ENCODE measurements around the gene INPP5A. TPM values are rescaled to one million over a fixed set of nuclear protein-coding genes. Genes with fewer than 3 reads are reported as not detected.
A peak's percentile ranks its signal among the peaks of the same experiment; 100 is the strongest.

The INPP5A gene
- total and polyA plus RNA-seq, 10 of the 15 experiments (the other 5 are each of a cell fraction or from before 2014, with no cell fraction given), result 0.52 to 15.0 (median 6.3) TPM

- TF ChIP-seq SUZ12 (IDR thresholded peaks at IDR 0.05; ENCODE audit: unreplicated experiment) (no peak), HCFC1 (IDR thresholded peaks at IDR 0.05; ENCODE audit: low read length) (no peak), POU2F2 (IDR thresholded peaks at IDR 0.05; ENCODE audit: borderline replicate concordance, low read depth, low read length) (peak; percentile 54; the same call in 1 of the 3 replicates), PAX5 (IDR thresholded peaks at IDR 0.05; ENCODE audit: borderline replicate concordance, low read depth, low read length) (peak; percentile 85), BCL11A (IDR thresholded peaks at IDR 0.05; ENCODE audit: low read depth, low read length) (peak; percentile 91), RELB (IDR thresholded peaks at IDR 0.05; ENCODE audit: low read depth) (peak; percentile 95)
Observed at GRCh38 chr10:132575320-132576201, 38.0 kb downstream of the INPP5A start (continued).

DNA sequence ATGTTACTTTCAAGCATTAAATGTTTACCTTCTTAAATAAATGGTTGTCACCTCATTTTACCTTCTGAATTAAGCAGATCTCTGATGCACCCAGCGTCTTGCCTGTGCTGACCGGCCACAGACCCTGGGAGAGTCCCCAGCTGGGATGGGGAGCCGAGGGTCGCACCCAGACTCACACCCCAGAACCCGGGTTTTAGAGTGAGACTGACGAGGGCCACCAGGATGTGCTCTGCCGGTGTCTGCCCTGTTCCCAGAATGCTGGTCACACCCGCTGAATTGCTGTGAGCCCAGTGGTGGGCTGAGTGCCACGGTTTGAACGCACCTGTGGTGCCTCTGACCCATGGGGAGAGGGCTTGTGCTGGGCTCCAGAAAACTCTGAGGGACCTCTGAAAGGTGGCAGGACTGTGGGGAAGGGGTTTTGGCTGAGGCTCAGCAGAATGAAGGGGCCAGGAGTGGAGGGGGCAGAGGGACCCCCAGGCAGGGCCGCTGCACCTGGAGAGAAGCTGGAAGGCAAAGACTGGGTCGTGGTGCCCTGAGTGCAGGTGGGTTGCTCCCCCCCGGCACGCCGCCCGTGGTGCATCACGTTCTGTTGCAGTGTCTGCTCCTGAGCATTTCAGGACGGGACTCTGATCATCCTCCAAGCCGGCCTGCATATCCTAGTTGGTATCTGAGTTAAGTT is 39.2 kb downstream of the INPP5A start:
- in situ Hi-C loops (cut with MboI), result no loop called here
- DNase-seq (ENCODE audit: low read depth, low spot score), result no peak
- no peaks in the 10 kb centered on the region for H4K20me1 ChIP-seq (ENCODE audit: control insufficient read depth, insufficient read depth)
- H2AFZ ChIP-seq (ENCODE audit: control insufficient read depth, low read depth, low read length), result no peak overlapping the region
- H3K36me3 ChIP-seq (ENCODE audit: control insufficient read depth in 2 of 2, insufficient read depth in 2 of 2, low read length in 1 of 2), result no peaks in the 10 kb centered on the region; a peak in 1 of 4 replicates
- BruUV-seq (replicated peaks), result no TSS peak
- SMC1A ChIA-PET (ENCODE audit: uncharacterized antibody, unreplicated experiment), result interaction anchor here (1.2 to 2.9 kb wide), 4 partner anchors 11 to 117 kb away, joined by 3 to 27 read pairs (median 9); no protein-coding TSS in a partner anchor
- CTCF ChIA-PET, result interaction anchor here (1.6 to 1.9 kb wide), 2 partner anchors 17 to 118 kb away, joined by 6 to 8 read pairs; no protein-coding TSS in a partner anchor
- H3K27me3 ChIP-seq (replicated peaks in 1 of 2; ENCODE audit: control insufficient read depth in 2 of 2, insufficient read depth in 2 of 2, low read length in 1 of 2), result no peaks in the 10 kb centered on the region
- no peak for FAIRE-seq
- no peak overlapping the region for H3K27ac ChIP-seq (ENCODE audit: control insufficient read depth, insufficient read depth)
- H3K9me3 ChIP-seq (replicated peaks; ENCODE audit: control insufficient read depth, insufficient read depth, low read length), result no peaks in the 10 kb centered on the region
- peaks cover 4% of the 10 kb centered on the region for H3K79me2 ChIP-seq (ENCODE audit: control insufficient read depth, insufficient read depth, low read length)
- intact Hi-C loops (cut with micrococcal nuclease; ENCODE audit: unreplicated experiment), result loop anchor here (5.0 to 10.0 kb wide), 2 partner anchors 120 to 252 kb away; no protein-coding TSS in a partner anchor
- peaks cover 31% of the 10 kb centered on the region for H3K4me1 ChIP-seq (ENCODE audit: control insufficient read depth, insufficient read depth, low read length)
- 88% methylated on average over 19 of the region's 19 CpGs for WGBS (ENCODE audit: insufficient coverage, insufficient replicate concordance, low lambda C conversion rate, missing lambda C conversion rate)
- TF ChIP-seq ZBED1 (IDR thresholded peaks at IDR 0.05; ENCODE audit: borderline replicate concordance) (no peak), RUNX3 (IDR thresholded peaks at IDR 0.05; ENCODE audit: low read length) (no peak), SMAD1 (IDR thresholded peaks at IDR 0.05; ENCODE audit: low read depth, partially characterized antibody) (no peak), ZNF622 (IDR thresholded peaks at IDR 0.05) (no peak), NFIC (IDR thresholded peaks at IDR 0.05; ENCODE audit: low read depth, low read length) (no peak), CHD4 (IDR thresholded peaks at IDR 0.05) (no peak), SMARCA5 (IDR thresholded peaks at IDR 0.05) (no peak), DPF2 (IDR thresholded peaks at IDR 0.05) (no peak), HDAC6 (IDR thresholded peaks at IDR 0.05; ENCODE audit: unreplicated experiment) (no peak)
- TF ChIP-seq, protein P1, sequence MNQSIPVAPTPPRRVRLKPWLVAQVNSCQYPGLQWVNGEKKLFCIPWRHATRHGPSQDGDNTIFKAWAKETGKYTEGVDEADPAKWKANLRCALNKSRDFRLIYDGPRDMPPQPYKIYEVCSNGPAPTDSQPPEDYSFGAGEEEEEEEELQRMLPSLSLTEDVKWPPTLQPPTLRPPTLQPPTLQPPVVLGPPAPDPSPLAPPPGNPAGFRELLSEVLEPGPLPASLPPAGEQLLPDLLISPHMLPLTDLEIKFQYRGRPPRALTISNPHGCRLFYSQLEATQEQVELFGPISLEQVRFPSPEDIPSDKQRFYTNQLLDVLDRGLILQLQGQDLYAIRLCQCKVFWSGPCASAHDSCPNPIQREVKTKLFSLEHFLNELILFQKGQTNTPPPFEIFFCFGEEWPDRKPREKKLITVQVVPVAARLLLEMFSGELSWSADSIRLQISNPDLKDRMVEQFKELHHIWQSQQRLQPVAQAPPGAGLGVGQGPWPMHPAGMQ (IDR thresholded peaks at IDR 0.05; ENCODE audit: borderline replicate concordance), result no peak
- TF ChIP-seq, protein P2, sequence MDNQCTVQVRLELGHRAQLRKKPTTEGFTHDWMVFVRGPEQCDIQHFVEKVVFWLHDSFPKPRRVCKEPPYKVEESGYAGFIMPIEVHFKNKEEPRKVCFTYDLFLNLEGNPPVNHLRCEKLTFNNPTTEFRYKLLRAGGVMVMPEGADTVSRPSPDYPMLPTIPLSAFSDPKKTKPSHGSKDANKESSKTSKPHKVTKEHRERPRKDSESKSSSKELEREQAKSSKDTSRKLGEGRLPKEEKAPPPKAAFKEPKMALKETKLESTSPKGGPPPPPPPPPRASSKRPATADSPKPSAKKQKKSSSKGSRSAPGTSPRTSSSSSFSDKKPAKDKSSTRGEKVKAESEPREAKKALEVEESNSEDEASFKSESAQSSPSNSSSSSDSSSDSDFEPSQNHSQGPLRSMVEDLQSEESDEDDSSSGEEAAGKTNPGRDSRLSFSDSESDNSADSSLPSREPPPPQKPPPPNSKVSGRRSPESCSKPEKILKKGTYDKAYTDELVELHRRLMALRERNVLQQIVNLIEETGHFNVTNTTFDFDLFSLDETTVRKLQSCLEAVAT (IDR thresholded peaks at IDR 0.05), result no peak
- no peak overlapping the region for H3K9ac ChIP-seq (ENCODE audit: control insufficient read depth, insufficient read depth, low read length)
- no peak for ATAC-seq
- H3K4me2 ChIP-seq (ENCODE audit: control insufficient read depth, insufficient read depth), result no peak overlapping the region
- no peak overlapping the region for H3K4me3 ChIP-seq
- RAD21 ChIA-PET (ENCODE audit: unreplicated experiment), result interaction anchor here (2.3 to 2.8 kb wide), 3 partner anchors 17 to 117 kb away, joined by 10 to 25 read pairs (median 19); no protein-coding TSS in a partner anchor
- POLR2A ChIA-PET, result interaction anchor here (1.2 to 2.2 kb wide), 4 partner anchors 10 to 117 kb away, joined by 3 to 13 read pairs (median 8); no protein-coding TSS in a partner anchor

Data from GM12878 (cell line).